Heart left ventricle (tissue), 16 donors: ENCODE measurements around the gene LAT. TPM values are rescaled to one million over a fixed set of nuclear protein-coding genes. Genes with fewer than 3 reads are reported as not detected.

Experiments used
- ATAC-seq, 4 donors: fragments of 200-7000 bp; cut with Tn5 transposase; one replicate each; pipeline ENCODE4 v1.9.1; 2020 to 2022; ENCODE audit warnings: moderate library complexity in 4 of 4, mild to moderate bottlenecking in 3 of 4, moderate number of reproducible peaks in 1 of 4
- DNase-seq, 5 donors: peaks; one replicate each; pipeline ENCODE4 v3.0.0-alpha.2; 2020
- H3K27ac ChIP-seq, 12 donors: fragments of 200-600 bp; sonication (generic) in 4 of 12; one replicate each; pipeline versions ENCODE4 v1.5.0 to v1.8.0; 2016 to 2022; ENCODE audit warnings: mild to moderate bottlenecking in 2 of 12
- H3K27me3 ChIP-seq, 9 donors: fragments of 200-600 bp; sonication (generic) in 2 of 9; one replicate each; pipeline versions ENCODE4 v1.5.1 to v1.8.0; 2016 to 2022; ENCODE audit warnings: mild to moderate bottlenecking in 3 of 9
- H3K36me3 ChIP-seq, 9 donors: fragments of 200-600 bp; sonication (generic) in 2 of 9; one replicate each; pipeline versions ENCODE4 v1.5.0 to v1.8.0; 2018 to 2022; ENCODE audit warnings: mild to moderate bottlenecking in 2 of 9
- H3K4me1 ChIP-seq, 12 donors: fragments of 200-600 bp; sonication (generic) in 4 of 12; one replicate each; pipeline versions ENCODE4 v1.5.0 to v1.8.0; 2016 to 2022; ENCODE audit warnings: mild to moderate bottlenecking in 3 of 12
- H3K4me3 ChIP-seq, 12 donors: fragments of 200-600 bp; sonication (generic) in 4 of 12; one replicate each; pipeline versions ENCODE4 v1.5.0 to v1.8.0; 2017 to 2022; ENCODE audit warnings: mild to moderate bottlenecking in 9 of 12, moderate library complexity in 4 of 12
- H3K9me3 ChIP-seq, 12 donors: fragments of 200-600 bp; sonication (generic) in 4 of 12; one replicate each; pipeline versions ENCODE4 v1.5.0 to v1.8.0; 2016 to 2022; ENCODE audit warnings: mild to moderate bottlenecking in 1 of 12
- CTCF ChIP-seq, 12 donors: fragments of 200-600 bp; sonication (generic) in 4 of 12; IDR thresholded peaks; one replicate each; pipeline versions ENCODE4 v1.5.0 to v1.8.0; 2018 to 2022; ENCODE audit warnings: antibody characterized with exemption in 12 of 12, mild to moderate bottlenecking in 5 of 12
- POLR2A ChIP-seq, 2 donors: fragments of 450-650 bp; IDR thresholded peaks; one replicate each; pipeline ENCODE4 v1.6.1; 2017; ENCODE audit warnings: antibody characterized with exemption in 2 of 2, mild to moderate bottlenecking in 2 of 2, moderate library complexity in 2 of 2
- WGBS, 4 donors: extraction: QIAGEN DNeasy Blood & Tissue Kit in 2 of 4; methylation state at CpG; one replicate each; pipeline versions ENCODE4 v1.1.5 to v1.1.7; 2013 to 2018; 5-methylcytosine and 5-hydroxymethylcytosine counted together
- intact Hi-C, 10 donors: fragments of 100-400 bp; cut with DNase I; formaldehyde crosslinking; loops; one replicate each; pipeline versions ENCODE4 v1.11.1 to v1.14.2; 2022
- polyA plus RNA-seq, 2 donors: library from polyadenylated mRNA; stranded (reverse); fragments of 200-250 nt; gene quantifications; one replicate each; pipeline ENCODE4 v1.2.3, GENCODE V29; 2013
- total RNA-seq, 9 donors: library from RNA; depleted of rRNA in 2 of 9; stranded (reverse); fragments of >200 nt in 2 of 9; fragmentation: NEBNext Ultra II Directional in 3 of 9; extraction: Animal tissue kit (Norgen Biotek cat#: 25700) in 3 of 9; gene quantifications; one replicate each; pipeline versions ENCODE4 v1.1.0 to v1.2.4, GENCODE V29; 2016 to 2023
- donor health status: ischemic (EF 13 %, LVEDD 7.1; RV severe dilation, severe dysfunction).
- donor health status: healthy with polysubstance abuse.
- donor health status: DM: no; HTN: yes; CAD: no.
- donor health status: DM: no; HTN: no; CAD: no.
- donor health status: ischemic (EF 25% LVEDD 6.9; RV normal size, moderate dysfunction).
- donor health status: ischemic (EF 25% LVEDD 5.7; RV mildly dilated, moderate dysfunction).
- donor health status: healthy.
- donor health status: DM: yes; HTN: yes; CAD: no.
- donor health status: ischemic (EF 35%, LVEDD 5.7; RV mildly dilated, moderate dysfunction).
- donor health status: nonischemic (EF 11% LVEDD 7.7; RV severe dilation, severe dysfunction).
- donor health status: DM: yes; HTN: yes; CAD: no.
- donor health status: PGD.
- donor health status: ischemic (EF 29% LVEDD 5.4; RV normal size, mild dysfunction).
- donor health status: nonischemic (EF 23%, LVEDD 6.1; RV moderate dilation, normal function).

LAT gene
- total and polyA plus RNA-seq, 11 donors = 0.62 to 7.7 (median 1.4) TPM; not detected in 1

GRCh38 chr16:28984091-28984490 is 761 bp upstream of the LAT start:
- ATAC-seq = no peak
- TF ChIP-seq POLR2A (IDR thresholded peaks at IDR 0.05) (no peak), CTCF (IDR thresholded peaks at IDR 0.05) (no peak)
- intact Hi-C loops = no loop called here
- Histone ChIP-seq H3K36me3 (peaks cover 0 to 91% (median 69%) of the 10 kb centered on the region in 9 donors), H3K4me3 (peak overlapping the region in 1 of 12 donors; percentile 61), H3K27me3 (no peaks in the 10 kb centered on the region), H3K9me3 (peaks cover 0 to 12% (median 6%) of the 10 kb centered on the region in 12 donors), H3K4me1 (peaks cover 0 to 13% (median 0%) of the 10 kb centered on the region in 12 donors), H3K27ac (peak overlapping the region in 1 of 12 donors; percentile 79)
- 78 to 88% (median 82%) methylated on average over 12 of the region's 12 CpGs for WGBS, 4 donors
- DNase-seq = no peak

- H3K27ac ChIP-seq = peak overlapping the region in 1 of 12 donors; percentile 79
- no peak for DNase-seq
- ATAC-seq = peak in 1 of 4 donors; percentile 10
- peaks cover 0 to 12% (median 6%) of the 10 kb centered on the region in 12 donors for H3K9me3 ChIP-seq
- peaks cover 0 to 13% (median 0%) of the 10 kb centered on the region in 12 donors for H3K4me1 ChIP-seq
- H3K36me3 ChIP-seq = peaks cover 0 to 86% (median 57%) of the 10 kb centered on the region in 9 donors
- peak overlapping the region in 3 of 12 donors; percentile 4 to 61 (median 31) for H3K4me3 ChIP-seq
- H3K27me3 ChIP-seq = no peaks in the 10 kb centered on the region
- intact Hi-C loops = no loop called here
- WGBS, 4 donors = 80 to 93% (median 91%) methylated on average over 15 to 19 of the region's 19 CpGs
- TF ChIP-seq CTCF (IDR thresholded peaks at IDR 0.05) = no peak
Observed at GRCh38 chr16:28985211-28986041, 574 bp downstream of the LAT start.

- TF ChIP-seq POLR2A (IDR thresholded peaks at IDR 0.05) = no peak
- no peak for TF ChIP-seq CTCF (IDR thresholded peaks at IDR 0.05)
- Histone ChIP-seq H3K9me3 (peaks cover 0 to 12% (median 6%) of the 10 kb centered on the region in 12 donors), H3K4me1 (peaks cover 0 to 13% (median 0%) of the 10 kb centered on the region in 12 donors), H3K27me3 (no peaks in the 10 kb centered on the region), H3K27ac (peak overlapping the region in 1 of 12 donors; percentile 79), H3K4me3 (peak overlapping the region in 2 of 12 donors; percentile 31 to 61), H3K36me3 (peaks cover 0 to 80% (median 51%) of the 10 kb centered on the region in 9 donors)
- intact Hi-C loops = no loop called here
- 95 to 99% (median 96%) methylated on average over 9 of the region's 9 CpGs for WGBS, 4 donors
- ATAC-seq (no peak), DNase-seq (no peak)
Observed at GRCh38 chr16:28986046-28986445, 1.2 kb downstream of the LAT start.

- H3K27me3 ChIP-seq = no peaks in the 10 kb centered on the region
- TF ChIP-seq CTCF (IDR thresholded peaks at IDR 0.05) (no peak), POLR2A (IDR thresholded peaks at IDR 0.05) (no peak)
- H3K36me3 ChIP-seq = peaks cover 0 to 76% (median 47%) of the 10 kb centered on the region in 9 donors
- 86 to 97% (median 91%) methylated on average over 11 to 13 of the region's 13 CpGs for WGBS, 4 donors
- peaks cover 0 to 12% (median 6%) of the 10 kb centered on the region in 12 donors for H3K9me3 ChIP-seq
- no peak for ATAC-seq
- DNase-seq = no peak
- H3K27ac ChIP-seq = peak overlapping the region in 1 of 12 donors; percentile 79
- intact Hi-C loops = no loop called here
- H3K4me1 ChIP-seq = peaks cover 0 to 13% (median 0%) of the 10 kb centered on the region in 12 donors
- H3K4me3 ChIP-seq = peak overlapping the region in 2 of 12 donors; percentile 10 to 61
Observed at GRCh38 chr16:28986492-28986891, 1.6 kb downstream of the LAT start.
